SKM-1 (cell line): ENCODE data around the gene IL31RA.
"Not testable (repeated sequence)": the region's sequence is repeated elsewhere in the genome, so short reads cannot be mapped to it uniquely, and the experiment has no call there.

ENCODE experiments used
- DNase-seq: peaks from one replicate; lab custom pipeline; 2025; ENCODE audit not compliant: unreplicated experiment; lab: John Stamatoyannopoulos, UW

The IL31RA gene

DNA sequence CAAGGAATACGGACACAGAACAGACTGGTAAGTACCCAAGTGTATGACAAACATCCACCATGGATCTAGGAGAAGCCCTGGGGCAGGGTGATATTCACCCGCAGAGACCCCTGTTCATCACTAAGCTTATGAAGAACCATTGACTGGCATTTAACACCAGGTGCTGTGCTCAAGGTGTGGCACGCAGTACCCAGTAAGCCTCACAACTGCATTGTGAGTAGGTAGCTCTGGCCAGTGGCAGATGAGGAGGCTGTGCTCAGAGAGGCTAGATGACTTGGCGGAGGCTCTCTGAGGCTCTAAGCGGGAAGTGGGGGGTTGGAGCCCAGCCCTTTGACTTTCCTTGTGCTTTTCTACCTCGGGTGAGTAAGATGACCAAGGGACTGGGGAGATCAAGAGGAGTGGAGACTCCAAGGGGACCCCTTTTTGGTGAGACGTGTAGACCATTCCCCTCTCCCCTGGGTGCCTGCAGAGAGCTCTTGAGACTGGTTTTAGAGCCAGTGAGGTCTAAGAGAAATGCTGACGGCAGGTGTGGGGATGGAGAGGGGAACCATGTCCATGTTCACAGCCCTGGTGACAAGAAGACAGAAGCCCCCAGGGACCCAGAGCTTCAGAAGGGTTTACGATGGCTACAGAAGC lies 72.8 kb downstream of the IL31RA start:
- DNase-seq = no peak

DNA sequence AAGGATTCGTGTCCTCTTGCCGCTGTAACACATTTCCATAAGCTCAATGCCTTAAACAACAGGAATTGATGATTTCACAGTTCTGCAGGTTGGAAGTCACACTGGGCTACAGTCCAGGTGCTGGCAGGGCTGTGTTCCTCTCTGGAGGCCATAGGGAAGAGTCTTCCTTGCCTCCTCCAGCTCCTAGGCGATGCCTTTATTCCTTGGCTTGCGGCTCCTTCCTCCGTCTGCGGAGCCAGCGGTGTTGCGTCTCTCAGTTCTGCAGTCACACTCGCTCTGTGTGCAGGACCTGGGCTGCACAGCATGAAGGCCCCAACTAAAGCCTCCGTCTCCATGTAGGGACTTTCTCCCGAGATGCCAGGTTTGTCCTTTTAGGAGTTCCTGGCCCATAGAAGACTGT lies 73.6 kb downstream of the IL31RA start:
- no peak for DNase-seq

DNA sequence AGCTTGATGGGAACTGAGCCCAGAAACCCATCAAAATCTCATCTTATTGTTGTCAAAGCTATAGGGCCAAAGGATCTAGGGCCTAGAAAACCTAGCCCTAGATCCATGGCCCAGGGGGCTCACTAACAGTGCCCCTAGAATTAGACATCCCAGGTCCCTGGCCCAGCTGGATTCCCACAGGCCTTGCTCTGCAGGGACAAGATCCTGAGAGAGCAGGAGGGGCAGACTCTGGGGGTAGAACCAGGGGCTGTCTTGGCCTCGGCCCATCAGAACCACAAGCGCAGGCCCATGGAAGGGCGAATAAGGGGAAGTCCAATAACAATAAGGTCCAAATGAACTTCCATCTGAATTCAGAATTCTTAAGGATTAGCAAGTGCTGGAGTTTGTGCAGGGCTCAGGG lies 74.0 kb downstream of the IL31RA start:
- DNase-seq = no peak

DNA sequence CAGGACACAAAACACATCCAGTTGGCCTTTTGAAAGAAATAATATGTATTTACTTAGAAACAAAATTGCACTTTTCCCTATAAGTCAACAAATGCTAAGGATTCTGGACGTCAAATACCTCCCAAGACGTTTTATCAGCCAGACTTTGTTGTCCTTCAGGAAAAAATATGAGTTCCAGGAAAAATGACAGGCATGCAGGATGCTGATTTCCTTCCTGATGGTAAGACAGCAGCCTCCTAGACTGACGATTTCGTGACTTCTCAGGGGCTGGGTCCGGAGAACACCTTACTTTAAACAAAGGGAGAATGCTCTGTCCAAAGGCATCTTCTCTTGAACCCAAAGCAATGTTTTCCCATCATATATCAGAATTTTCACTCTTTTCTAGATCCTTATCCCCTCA lies 74.6 kb downstream of the IL31RA start:
- no peak for DNase-seq

DNA sequence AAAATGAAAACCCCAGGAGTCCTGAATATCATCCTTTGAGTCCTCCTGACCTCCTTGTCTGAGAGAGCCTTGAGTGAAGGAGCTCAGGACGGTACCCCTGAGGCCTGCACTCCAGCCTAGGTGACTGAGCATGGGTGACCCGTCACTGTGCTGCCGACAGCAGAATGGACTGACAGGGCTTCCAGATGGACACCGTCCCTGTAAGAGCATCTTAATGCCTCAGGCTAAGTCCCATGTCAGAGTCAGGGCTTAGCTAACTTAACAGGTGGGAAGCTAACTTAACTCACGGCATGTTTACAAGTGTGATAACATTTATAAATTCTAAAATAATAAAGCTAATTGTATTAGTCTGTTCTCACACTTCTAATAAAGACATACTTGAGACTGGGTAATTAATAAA lies 75.3 kb downstream of the IL31RA start:
- DNase-seq = no peak

DNA sequence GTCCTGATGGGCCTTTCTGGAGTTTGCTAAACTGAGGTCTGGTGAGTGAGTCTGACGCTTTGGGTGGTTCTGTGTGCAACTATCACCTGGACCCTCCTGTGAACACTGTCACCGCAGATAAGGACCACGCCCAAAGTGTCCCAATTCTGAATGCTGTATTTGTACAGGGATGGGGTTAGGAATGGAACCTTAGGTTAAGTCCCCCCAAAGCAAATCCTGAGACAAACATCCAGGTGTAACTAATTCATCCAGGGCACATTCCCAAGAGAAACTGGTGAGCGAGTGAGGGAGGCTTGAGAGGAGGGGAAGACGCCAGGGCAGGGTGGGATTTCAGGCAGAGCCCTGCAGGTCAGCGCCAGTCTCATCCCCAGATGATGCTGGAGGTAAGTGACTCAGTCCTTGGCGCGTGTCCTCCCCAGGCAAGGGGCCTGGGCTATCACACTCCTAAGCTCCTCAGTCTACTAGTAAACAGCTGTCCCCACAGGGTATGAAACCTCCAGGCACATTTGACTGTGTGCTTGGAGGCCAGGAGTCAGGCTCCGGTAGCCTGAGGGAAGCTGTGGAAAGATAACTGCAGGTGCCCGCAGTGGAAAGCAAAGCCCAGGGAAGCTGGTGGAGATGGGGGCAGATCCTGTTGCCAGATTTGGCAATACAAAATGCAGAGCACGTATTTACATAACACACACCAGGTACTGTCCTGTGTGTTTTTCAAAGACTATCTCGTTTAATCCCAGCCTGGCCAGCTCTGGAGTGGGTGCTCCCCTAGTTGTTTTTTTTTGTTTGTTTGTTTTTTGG lies 76.9 kb downstream of the IL31RA start:
- DNase-seq = no peak

DNA sequence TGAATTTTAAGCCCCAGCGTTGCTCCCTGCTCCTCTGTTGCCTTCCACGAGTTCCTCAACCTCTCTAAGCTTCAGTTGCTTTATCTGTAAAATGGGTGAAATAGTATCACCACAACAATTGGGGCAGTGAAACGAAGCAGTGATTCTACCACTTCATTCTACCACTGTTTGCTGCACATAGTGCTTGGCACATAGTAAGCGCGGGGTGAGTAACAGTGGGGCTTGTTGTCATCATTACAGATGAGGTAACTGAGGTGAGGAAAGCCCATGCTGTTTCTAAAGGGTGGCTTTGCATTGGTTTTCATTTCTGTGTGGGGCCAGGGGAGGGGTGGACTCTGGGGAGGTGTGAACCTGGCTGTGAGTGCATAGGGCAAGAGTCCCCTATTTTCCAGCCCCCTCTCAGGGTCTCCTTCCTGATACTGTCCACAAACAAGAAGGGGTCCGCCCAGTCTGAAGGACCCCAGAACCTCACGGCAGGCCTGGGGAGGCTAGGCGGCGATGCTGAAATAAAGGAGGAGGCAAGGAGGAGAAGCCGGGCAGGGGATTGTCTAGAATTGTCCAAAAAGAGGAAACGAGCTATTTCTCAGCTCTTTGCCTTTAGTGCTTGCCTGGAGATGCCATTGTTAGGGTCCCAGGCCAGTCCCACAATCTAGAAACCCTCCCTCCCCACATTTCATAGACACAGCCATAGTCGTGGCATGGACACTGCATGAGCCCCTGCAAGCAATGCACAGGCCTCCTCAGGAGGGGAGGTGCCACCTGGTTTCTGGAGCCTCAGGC lies 78.1 kb downstream of the IL31RA start:
- DNase-seq = no peak

DNA sequence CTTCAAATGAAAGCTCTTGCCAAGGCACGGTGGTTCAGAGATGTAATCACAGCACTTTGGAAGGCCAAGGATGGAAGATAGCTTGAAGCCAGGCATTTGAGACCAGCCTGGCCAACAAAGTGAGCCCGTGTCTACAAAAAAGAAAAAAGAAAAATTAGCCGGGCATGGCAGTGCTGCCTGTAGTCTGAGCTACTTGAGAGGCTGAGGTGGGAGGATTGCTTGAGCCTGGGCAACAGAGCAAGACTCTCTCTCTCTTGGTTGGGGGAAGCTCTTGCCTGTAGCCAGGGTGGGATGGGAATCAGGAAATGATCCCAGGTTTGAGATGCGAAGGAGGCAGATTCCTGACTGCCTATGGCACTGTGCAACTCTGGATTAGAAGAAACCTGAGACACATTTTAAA lies 81.5 kb downstream of the IL31RA start:
- DNase-seq = no peak

DNA sequence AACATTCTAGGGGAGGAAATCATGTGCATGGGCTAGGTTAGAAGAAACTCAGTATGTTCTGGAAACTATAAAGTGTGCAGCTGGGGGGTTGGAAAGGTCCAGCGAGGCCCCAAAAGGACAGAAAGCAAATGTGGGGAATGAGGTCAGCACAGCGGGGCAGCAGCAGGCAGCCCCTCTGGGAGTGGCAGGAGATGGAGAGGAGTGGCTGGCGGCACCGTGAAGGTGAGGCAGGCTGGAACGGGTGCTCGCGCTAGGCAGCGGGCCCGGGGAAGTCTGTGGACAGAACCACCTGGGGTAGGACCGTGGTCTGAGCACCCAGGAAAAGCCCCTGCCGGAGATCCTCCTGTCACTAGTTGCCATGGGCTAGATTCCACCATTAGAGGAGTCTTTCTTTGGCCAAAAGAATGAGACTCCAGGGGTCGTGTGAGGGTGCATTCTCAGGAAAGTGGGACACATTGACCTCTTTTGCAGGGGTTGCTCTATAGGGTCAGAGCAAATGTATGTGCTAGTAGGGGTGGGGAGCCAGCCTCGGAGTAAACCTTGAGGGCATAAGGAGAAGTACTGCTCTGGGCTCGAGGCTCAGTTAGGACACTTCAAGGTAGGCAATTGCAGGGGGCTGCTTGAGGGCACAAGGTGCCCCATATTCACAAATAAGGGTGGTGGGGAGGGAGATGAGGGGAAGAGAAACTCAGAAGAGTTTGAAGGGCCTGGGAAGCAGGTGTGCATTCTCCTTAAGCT lies 82.4 kb downstream of the IL31RA start:
- DNase-seq = no peak

DNA sequence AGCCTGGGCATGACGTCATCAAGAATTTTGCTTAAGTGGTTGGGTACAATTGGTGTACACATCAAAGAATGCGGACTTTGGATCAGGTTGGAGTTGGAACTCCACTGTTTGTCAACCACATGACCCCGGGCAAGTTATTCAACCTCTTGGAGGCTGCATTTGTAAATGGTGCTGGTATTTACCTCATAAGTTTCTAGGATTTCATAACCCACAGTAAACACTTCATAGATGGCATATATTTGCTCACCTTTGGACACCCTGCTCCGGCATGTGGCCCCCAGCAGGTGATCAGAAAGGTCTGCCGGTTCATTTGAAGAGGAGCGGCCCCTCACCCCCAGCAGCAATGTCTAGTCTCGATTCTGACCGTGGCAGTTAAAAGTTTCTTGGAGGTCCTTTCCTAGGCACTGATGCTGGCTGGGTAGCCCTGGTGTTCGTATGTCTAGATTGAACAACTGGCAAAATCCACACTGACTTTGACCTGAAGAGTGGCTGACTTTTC lies 83.0 kb downstream of the IL31RA start:
- no peak for DNase-seq

DNA sequence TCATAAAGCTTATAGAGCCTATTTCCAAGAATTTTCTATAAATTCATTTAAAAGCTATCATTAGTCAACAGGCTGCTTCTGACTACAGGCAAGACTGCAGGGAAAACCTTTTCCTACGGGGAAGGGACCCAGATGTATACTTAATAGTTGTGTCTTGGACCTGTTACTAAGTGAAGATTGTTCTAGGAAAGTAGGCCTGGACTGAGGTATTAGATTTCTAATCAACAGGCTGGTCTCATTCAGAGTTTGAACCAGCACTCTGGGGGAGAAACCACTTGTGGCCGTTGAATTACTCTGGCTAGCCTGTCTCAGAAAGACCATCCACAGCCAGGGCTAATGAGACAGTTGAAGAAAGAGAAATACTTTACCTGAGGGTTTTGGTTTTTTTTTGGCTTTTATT lies 83.6 kb downstream of the IL31RA start:
- DNase-seq = no peak

DNA sequence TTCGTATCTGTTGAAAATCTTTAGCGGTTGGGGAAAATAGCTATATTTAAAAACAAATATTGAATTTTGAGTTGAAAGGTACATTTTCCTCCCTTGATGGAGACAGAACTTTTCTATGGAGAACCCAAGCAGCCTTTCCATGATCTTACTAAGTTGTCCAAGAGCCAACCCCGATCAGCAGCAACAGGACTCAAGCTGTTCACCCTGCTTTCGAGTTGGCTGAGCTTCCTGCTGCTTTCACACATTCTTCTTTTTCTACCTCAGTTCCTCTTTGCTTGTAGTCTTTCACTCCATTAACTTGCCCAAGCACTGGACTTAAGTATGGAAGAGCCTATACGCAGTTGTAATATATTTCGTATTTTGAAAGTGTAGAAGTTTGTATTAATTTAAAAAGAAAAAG lies 84.2 kb downstream of the IL31RA start:
- no peak for DNase-seq

DNA sequence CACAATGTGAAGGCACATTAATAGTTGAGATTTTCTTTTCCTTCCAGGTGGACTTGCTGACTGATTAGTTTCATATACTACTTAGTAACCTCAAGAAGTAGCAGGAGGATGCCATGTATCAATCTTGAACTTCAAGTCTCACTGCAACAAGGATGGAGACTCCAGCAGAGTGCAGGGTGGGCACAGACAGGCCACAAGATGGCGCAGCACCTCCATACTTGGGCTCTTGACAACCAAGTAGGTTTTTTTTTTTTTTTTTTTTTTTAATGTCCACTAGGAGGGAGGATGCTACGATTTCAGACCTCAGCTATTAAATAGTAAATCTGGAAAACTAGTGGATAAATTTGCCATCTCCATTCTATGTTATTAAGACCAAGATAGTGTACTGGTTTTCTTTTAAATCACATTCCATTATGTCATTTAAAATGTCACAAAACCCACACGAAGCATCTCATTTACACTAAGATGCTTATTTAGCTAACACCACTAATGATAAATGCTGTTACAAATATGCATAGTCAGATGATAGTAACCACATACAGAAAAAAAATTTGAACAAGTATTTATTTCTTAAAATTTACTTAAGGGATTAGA lies 85.0 kb downstream of the IL31RA start:
- DNase-seq = peak; percentile 61

DNA sequence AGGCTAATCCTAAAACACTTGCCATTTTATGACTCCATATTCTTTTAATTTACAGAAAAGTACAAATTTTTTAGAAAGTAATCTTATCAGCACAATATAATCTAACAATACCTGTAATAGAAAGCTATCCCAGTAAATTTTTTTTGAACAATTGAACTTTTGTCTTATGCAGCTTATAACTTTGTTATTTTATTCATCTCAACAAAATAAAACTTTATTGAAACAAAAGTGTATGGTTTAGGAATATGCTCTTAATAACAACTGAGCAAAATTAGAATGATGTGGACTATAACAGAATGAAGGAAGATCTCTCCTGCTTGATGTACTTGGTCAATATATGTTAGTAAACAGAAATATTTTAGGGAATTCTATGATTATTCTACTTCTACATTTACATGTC lies 86.4 kb downstream of the IL31RA start:
- DNase-seq = not testable (repeated sequence)

DNA sequence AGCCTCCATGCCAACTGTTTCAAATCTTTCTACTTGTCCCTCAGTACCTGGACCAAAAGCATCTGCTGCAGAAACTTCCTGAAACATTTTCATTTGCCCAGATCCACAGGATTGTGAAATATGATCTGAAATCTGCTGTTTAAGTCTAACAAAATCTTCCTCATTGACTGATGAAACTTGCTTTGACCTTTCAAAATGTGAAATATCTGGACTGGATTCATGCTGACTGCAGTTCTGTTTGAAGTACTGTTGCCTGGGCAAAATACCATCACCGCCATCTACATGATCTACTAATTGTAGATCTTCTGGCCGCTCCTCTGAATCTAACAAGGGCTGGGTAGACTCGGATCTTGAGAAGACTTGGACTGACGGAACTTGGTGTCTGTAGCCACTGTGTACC lies 90.0 kb downstream of the IL31RA start:
- DNase-seq = not testable (repeated sequence)

DNA sequence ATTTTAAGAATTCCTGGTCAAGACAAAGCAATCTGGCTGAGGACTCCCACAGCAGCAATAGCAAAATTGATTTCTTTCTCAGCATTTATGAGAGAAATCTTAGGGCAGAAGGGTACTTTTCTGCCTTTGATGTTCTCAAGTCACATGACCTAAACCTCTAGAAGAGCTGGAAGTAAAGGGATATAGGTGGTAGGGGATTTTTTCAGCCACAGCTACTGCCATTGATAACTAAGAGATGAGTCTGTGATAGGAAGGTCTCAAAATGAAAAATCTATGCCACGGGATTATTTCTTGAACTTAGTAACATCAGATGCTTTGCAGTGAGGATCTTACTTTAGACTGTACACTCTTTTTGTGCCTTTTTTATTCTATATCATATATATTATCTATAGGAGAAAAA lies 108.1 kb downstream of the IL31RA start:
- no peak for DNase-seq

DNA sequence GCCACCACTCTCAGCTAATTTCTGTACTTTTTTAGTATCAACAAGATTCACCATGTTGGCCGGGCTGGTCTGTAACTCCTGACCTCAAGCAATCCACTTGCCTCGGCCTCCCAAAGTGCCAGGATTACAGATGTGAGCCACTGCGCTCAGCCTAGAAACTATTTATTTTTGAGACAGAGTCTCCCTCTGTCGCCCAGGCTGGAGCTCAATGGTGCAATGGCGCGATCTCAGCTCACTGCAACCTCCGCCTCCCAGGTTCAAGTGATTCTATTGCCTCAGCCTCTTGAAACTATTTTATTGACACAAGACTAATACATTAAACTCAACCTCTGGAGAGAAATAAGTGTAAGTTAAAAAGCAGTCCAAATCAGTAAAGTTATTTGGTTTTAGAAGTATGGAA lies 109.6 kb downstream of the IL31RA start:
- DNase-seq = no peak

DNA sequence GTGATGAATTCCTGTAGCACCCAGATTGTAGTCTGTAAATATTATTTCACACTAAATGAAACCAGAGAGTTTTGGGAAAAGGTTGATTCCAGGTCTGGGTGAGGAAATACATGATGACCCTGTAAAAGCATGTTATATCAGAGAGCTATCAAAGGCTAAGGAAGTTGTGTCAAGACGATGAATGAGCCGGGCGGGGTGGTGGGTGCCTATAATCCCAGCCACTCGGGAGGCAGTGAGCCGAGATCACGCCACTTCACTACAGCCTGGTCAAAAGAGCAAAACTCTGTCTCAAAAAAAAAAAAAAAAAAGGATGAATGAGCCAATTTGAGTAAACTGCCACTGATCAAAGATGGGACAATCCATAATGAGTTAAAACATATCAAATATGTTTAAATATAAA lies 114.4 kb downstream of the IL31RA start:
- no peak for DNase-seq

DNA sequence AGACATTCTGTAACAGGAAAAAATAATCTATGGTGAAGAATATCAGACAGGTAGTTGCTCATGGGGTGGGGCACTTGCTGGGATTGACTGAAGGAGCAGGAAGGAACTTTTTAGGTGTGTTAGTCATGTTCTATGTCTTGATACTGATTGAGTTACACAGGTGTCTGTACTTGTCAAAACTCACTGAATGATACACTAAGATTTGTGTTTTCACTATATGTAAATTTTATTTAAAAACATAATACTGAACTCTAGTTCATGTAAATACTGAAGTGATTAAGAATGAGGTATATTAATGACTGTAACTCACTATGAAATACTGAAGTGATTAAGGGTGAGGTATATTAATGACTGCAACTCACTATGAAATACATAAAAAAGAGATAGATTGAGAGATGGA lies 115.1 kb downstream of the IL31RA start:
- DNase-seq = no peak

DNA sequence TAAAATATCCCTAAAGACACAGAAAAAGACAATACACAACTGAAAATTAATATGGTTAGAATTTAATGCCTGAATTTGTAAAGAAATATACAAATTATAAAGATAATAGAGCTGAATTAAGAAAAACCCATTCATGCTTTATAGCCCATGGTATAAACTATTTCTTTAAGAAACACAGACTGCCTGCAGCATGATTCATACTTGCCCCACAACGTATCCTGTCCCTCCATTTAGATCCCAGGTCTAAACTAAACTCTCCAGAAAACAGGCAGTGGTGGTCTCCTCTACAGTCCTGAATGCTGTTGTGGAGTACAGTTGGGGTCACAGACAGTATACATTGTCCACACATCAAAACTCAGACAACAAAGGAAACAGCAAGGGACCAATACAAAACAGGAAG lies 118.8 kb downstream of the IL31RA start:
- no peak for DNase-seq
